ENCODE data around the gene AQP12B. TPM values are rescaled to one million over a fixed set of nuclear protein-coding genes. Genes with fewer than 3 reads are reported as not detected.
"Not testable (repeated sequence)": the region's sequence is repeated elsewhere in the genome, so short reads cannot be mapped to it uniquely, and the experiment has no call there.

Gene AQP12B
- total RNA-seq, 2 experiments from 2014 or later = not detected

GRCh38 chr2:240689975-240690374 is 7.3 kb upstream of the AQP12B start:
- Mint-ChIP-seq H3K27ac (no peak overlapping the region), H3K4me1 (peaks cover 7% of the 10 kb centered on the region), H3K9me3 (no peaks in the 10 kb centered on the region), H3K27me3 (no peaks in the 10 kb centered on the region), H3K4me3 (no peak overlapping the region), H3K36me3 (ENCODE audit: low read depth) (no peaks in the 10 kb centered on the region)
- POLR2A ChIA-PET = no interaction called here
- CTCF ChIA-PET = no interaction called here
- DNase-seq = no peak

GRCh38 chr2:240688553-240688919 is 5.9 kb upstream of the AQP12B start:
- H3K27me3 Mint-ChIP-seq = no peaks in the 10 kb centered on the region
- ChIA-PET POLR2A (no interaction called here), CTCF (interaction anchor here (1.4 kb wide), 1 partner anchor 109 kb away, joined by 4 read pairs; no protein-coding TSS in a partner anchor)
- no peak overlapping the region for H3K27ac Mint-ChIP-seq
- no peak for DNase-seq
- no peak overlapping the region for H3K4me3 Mint-ChIP-seq
- H3K9me3 Mint-ChIP-seq = no peaks in the 10 kb centered on the region
- no peaks in the 10 kb centered on the region for H3K36me3 Mint-ChIP-seq (ENCODE audit: low read depth)
- H3K4me1 Mint-ChIP-seq = peaks cover 12% of the 10 kb centered on the region

- Mint-ChIP-seq H3K9me3 (no peaks in the 10 kb centered on the region), H3K4me1 (peaks cover 12% of the 10 kb centered on the region), H3K36me3 (ENCODE audit: low read depth) (no peaks in the 10 kb centered on the region), H3K27ac (no peak overlapping the region), H3K27me3 (no peaks in the 10 kb centered on the region), H3K4me3 (no peak overlapping the region)
- no peak for DNase-seq
- POLR2A ChIA-PET = no interaction called here
- CTCF ChIA-PET = interaction anchor here (1.4 kb wide), 1 partner anchor 108 kb away, joined by 4 read pairs; no protein-coding TSS in a partner anchor
Observed at GRCh38 chr2:240687741-240688552, 5.3 kb upstream of the AQP12B start.

- Mint-ChIP-seq H3K9me3 (no peaks in the 10 kb centered on the region), H3K4me1 (peaks cover 12% of the 10 kb centered on the region), H3K36me3 (ENCODE audit: low read depth) (no peaks in the 10 kb centered on the region), H3K27ac (no peak overlapping the region), H3K4me3 (no peak overlapping the region), H3K27me3 (no peaks in the 10 kb centered on the region)
- ChIA-PET POLR2A (no interaction called here), CTCF (interaction anchor here (1.1 to 1.4 kb wide), 2 partner anchors 107 to 121 kb away, joined by 3 to 4 read pairs; no protein-coding TSS in a partner anchor)
- DNase-seq = no peak
Observed at GRCh38 chr2:240687045-240687740, 4.5 kb upstream of the AQP12B start.

GRCh38 chr2:240686460-240686859 is 3.8 kb upstream of the AQP12B start:
- H3K27ac Mint-ChIP-seq = no peak overlapping the region

GRCh38 chr2:240685771-240686371 is 3.2 kb upstream of the AQP12B start:
- H3K9me3 Mint-ChIP-seq = no peaks in the 10 kb centered on the region
- H3K27me3 Mint-ChIP-seq = no peaks in the 10 kb centered on the region
- peaks cover 10% of the 10 kb centered on the region for H3K4me1 Mint-ChIP-seq
- H3K4me3 Mint-ChIP-seq = no peak overlapping the region
- no peaks in the 10 kb centered on the region for H3K36me3 Mint-ChIP-seq (ENCODE audit: low read depth)
- H3K27ac Mint-ChIP-seq = no peak overlapping the region
- CTCF ChIA-PET = interaction anchor here (1.1 kb wide), 1 partner anchor 120 kb away, joined by 3 read pairs; no protein-coding TSS in a partner anchor
- no peak for DNase-seq
- POLR2A ChIA-PET = no interaction called here

More at GRCh38 chr2:240686460-240686859, 3.8 kb upstream of the AQP12B start:
- H3K36me3 Mint-ChIP-seq (ENCODE audit: low read depth) = no peaks in the 10 kb centered on the region
- H3K9me3 Mint-ChIP-seq = no peaks in the 10 kb centered on the region
- H3K27me3 Mint-ChIP-seq = no peaks in the 10 kb centered on the region
- no peak for DNase-seq
- peaks cover 12% of the 10 kb centered on the region for H3K4me1 Mint-ChIP-seq
- POLR2A ChIA-PET = no interaction called here
- H3K4me3 Mint-ChIP-seq = no peak overlapping the region
- CTCF ChIA-PET = interaction anchor here (1.1 kb wide), 1 partner anchor 120 kb away, joined by 3 read pairs; no protein-coding TSS in a partner anchor

GRCh38 chr2:240683980-240684728 is 1.5 kb upstream of the AQP12B start:
- DNase-seq; H3K27ac Mint-ChIP-seq; H3K4me3 Mint-ChIP-seq; H3K27me3 Mint-ChIP-seq; H3K36me3 Mint-ChIP-seq (ENCODE audit: low read depth); H3K9me3 Mint-ChIP-seq; H3K4me1 Mint-ChIP-seq; POLR2A ChIA-PET: not testable (repeated sequence)
- CTCF ChIA-PET = interaction anchor here (1.3 kb wide), 1 partner anchor 29 kb away, joined by 3 read pairs; no protein-coding TSS in a partner anchor

- H3K27ac Mint-ChIP-seq = peak overlapping the region; percentile 19
- H3K4me1 Mint-ChIP-seq; H3K4me3 Mint-ChIP-seq; H3K27me3 Mint-ChIP-seq; DNase-seq; POLR2A ChIA-PET; H3K9me3 Mint-ChIP-seq; H3K36me3 Mint-ChIP-seq (ENCODE audit: low read depth): not testable (repeated sequence)
- CTCF ChIA-PET = interaction anchor here (1.3 kb wide), 1 partner anchor 28 kb away, joined by 3 read pairs; no protein-coding TSS in a partner anchor
Observed at GRCh38 chr2:240683329-240683979, 769 bp upstream of the AQP12B start.

GRCh38 chr2:240680185-240680584 is 2.5 kb downstream of the AQP12B start:
- H3K27ac Mint-ChIP-seq; H3K9me3 Mint-ChIP-seq; POLR2A ChIA-PET; H3K4me1 Mint-ChIP-seq; CTCF ChIA-PET; H3K27me3 Mint-ChIP-seq; H3K36me3 Mint-ChIP-seq (ENCODE audit: low read depth); H3K4me3 Mint-ChIP-seq; DNase-seq: not testable (repeated sequence)

GRCh38 chr2:240678909-240679308 is 3.8 kb downstream of the AQP12B start:
- CTCF ChIA-PET; H3K4me3 Mint-ChIP-seq; H3K27ac Mint-ChIP-seq; H3K36me3 Mint-ChIP-seq (ENCODE audit: low read depth); H3K9me3 Mint-ChIP-seq; H3K27me3 Mint-ChIP-seq; H3K4me1 Mint-ChIP-seq; DNase-seq; POLR2A ChIA-PET: not testable (repeated sequence)

- CTCF ChIA-PET; POLR2A ChIA-PET; H3K4me1 Mint-ChIP-seq; DNase-seq; H3K36me3 Mint-ChIP-seq (ENCODE audit: low read depth); H3K9me3 Mint-ChIP-seq; H3K27me3 Mint-ChIP-seq; H3K4me3 Mint-ChIP-seq; H3K27ac Mint-ChIP-seq: not testable (repeated sequence)
Observed at GRCh38 chr2:240678043-240678442, 4.6 kb downstream of the AQP12B start.

- H3K9me3 Mint-ChIP-seq; H3K36me3 Mint-ChIP-seq (ENCODE audit: low read depth); H3K27ac Mint-ChIP-seq; CTCF ChIA-PET; H3K4me3 Mint-ChIP-seq; POLR2A ChIA-PET; H3K4me1 Mint-ChIP-seq; DNase-seq: not testable (repeated sequence)
- H3K27me3 Mint-ChIP-seq = peaks cover 19% of the 10 kb centered on the region
Observed at GRCh38 chr2:240675345-240675744, 7.3 kb downstream of the AQP12B start.
